Activated naive CD4-positive, alpha-beta T cell treated with anti-CD3 and anti-CD28 coated beads, Interleukin-2, amount 10 ng/mL, durations not matched to agents 7 days and 5 days (primary cell): ENCODE measurements around the gene AMPD3.
"Not testable (repeated sequence)": the region's sequence is repeated elsewhere in the genome, so short reads cannot be mapped to it uniquely, and the experiment has no call there.

ENCODE experiments used
- CTCF ChIA-PET: fragments of 350-600 bp; sonication (Branson Sonifier 250); formaldehyde crosslinking; loops from one replicate; lab custom pipeline; 2021; ENCODE audit warnings: antibody characterized with exemption; lab: Charles Lee
- DNase-seq: peaks from one replicate; pipeline ENCODE4 v3.0.0-alpha.2; 2020
- H3K27ac Mint-ChIP-seq: one replicate; pipeline ENCODE4 v1.8.0; 2021; ENCODE audit warnings: mild to moderate bottlenecking, moderate library complexity, mixed read lengths
- H3K27me3 Mint-ChIP-seq: one replicate; pipeline ENCODE4 v1.8.0; 2021; ENCODE audit warnings: mild to moderate bottlenecking, mixed read lengths
- H3K36me3 Mint-ChIP-seq: one replicate; pipeline ENCODE4 v1.8.0; 2021; ENCODE audit warnings: mixed read lengths
- H3K4me1 Mint-ChIP-seq: one replicate; pipeline ENCODE4 v1.8.0; 2021; ENCODE audit warnings: mixed read lengths
- H3K4me3 Mint-ChIP-seq: one replicate; pipeline ENCODE4 v1.8.0; 2021; ENCODE audit warnings: mild to moderate bottlenecking, moderate library complexity, mixed read lengths
- H3K9me3 Mint-ChIP-seq: one replicate; pipeline ENCODE4 v1.8.0; 2021; ENCODE audit warnings: mixed read lengths

AMPD3 gene

DNA sequence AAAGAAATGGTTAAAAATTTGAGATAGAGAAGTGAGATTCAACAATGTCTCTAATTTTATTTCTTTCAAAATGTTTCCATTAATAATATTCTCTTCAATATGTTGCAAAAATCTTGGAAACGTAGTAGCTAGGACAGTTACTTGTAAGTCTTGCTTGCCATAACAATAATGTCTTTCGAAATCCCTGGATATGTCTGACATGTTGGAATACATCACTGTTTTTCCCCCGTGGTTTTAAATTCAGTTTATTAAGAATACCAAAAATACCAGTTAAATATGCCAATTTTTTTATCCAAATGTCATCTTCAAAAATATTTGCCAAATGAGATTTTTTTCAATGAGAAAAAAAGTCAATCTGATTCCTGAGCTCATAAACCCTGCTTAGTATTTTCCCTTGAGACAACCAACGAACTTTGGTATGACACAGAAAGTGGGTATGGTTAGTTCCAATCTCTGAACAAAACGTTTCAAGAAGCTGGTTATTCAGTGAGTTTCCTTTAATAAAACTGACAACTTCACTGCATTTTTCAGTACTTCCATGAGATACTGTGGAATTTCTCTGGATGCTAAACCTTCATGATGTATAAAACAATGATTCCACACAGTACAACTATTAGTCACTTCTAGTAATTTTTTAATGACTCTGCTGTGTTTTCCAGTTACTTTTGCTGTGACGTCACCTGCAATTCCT lies 36.7 kb upstream of the AMPD3 start:
- no peak for DNase-seq
- Mint-ChIP-seq H3K27me3 (peaks cover 29% of the 10 kb centered on the region), H3K4me1 (peaks cover 25% of the 10 kb centered on the region), H3K36me3 (no peaks in the 10 kb centered on the region), H3K4me3 (no peak overlapping the region), H3K27ac (no peak overlapping the region), H3K9me3 (peaks cover 2% of the 10 kb centered on the region)
- CTCF ChIA-PET = interaction anchor here (0.9 kb wide), 1 partner anchor 38 kb away, joined by 3 read pairs; no protein-coding TSS in a partner anchor

GRCh38 chr11:10418950-10419310 lies 36.1 kb upstream of the AMPD3 start:
- H3K4me3 Mint-ChIP-seq = no peak overlapping the region

DNA sequence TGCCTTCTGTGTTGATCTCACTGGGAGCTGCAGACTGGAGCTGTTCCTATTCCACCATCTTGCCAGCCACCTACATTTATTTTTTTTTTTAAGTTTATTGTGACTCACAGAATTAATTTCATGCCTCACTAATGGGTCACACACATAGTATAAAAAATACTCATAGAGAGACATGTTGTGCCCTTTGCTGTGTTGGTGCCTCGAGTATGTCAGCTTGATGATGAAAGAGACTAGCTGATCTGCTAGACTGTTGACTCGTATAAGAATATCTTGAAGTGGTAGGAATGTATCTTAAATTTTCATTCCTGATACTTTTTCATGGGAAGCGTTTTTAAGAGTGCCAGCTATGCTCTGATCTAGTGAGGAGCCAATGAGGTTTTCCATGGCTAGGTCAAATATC lies 28.6 kb upstream of the AMPD3 start:
- no peaks in the 10 kb centered on the region for H3K4me1 Mint-ChIP-seq
- peaks cover 40% of the 10 kb centered on the region for H3K27me3 Mint-ChIP-seq
- no peak for DNase-seq
- no peak overlapping the region for H3K4me3 Mint-ChIP-seq
- no peak overlapping the region for H3K27ac Mint-ChIP-seq
- CTCF ChIA-PET = interaction anchor here (0.9 to 1.8 kb wide), 3 partner anchors 9 to 114 kb away, joined by 3 to 4 read pairs (median 4); partner anchors contain the start of gene RNF141
- peaks cover 2% of the 10 kb centered on the region for H3K9me3 Mint-ChIP-seq
- peaks cover 1% of the 10 kb centered on the region for H3K36me3 Mint-ChIP-seq

More at GRCh38 chr11:10418950-10419310, 36.1 kb upstream of the AMPD3 start:
- CTCF ChIA-PET = interaction anchor here (0.9 kb wide), 1 partner anchor 38 kb away, joined by 3 read pairs; no protein-coding TSS in a partner anchor
- DNase-seq = no peak
- H3K36me3 Mint-ChIP-seq = no peaks in the 10 kb centered on the region
- no peak overlapping the region for H3K27ac Mint-ChIP-seq
- H3K27me3 Mint-ChIP-seq = peaks cover 30% of the 10 kb centered on the region
- peaks cover 2% of the 10 kb centered on the region for H3K9me3 Mint-ChIP-seq
- H3K4me1 Mint-ChIP-seq = peaks cover 20% of the 10 kb centered on the region

GRCh38 chr11:10428453-10428852 lies 26.6 kb upstream of the AMPD3 start:
- Mint-ChIP-seq H3K9me3 (no peaks in the 10 kb centered on the region), H3K4me1 (no peaks in the 10 kb centered on the region), H3K27ac (no peak overlapping the region), H3K36me3 (peaks cover 2% of the 10 kb centered on the region), H3K27me3 (peaks cover 35% of the 10 kb centered on the region), H3K4me3 (no peak overlapping the region)
- CTCF ChIA-PET = interaction anchor here (0.8 to 3.0 kb wide), 3 partner anchors 15 to 112 kb away, joined by 3 to 12 read pairs (median 4); partner anchors contain the start of gene RNF141
- DNase-seq = no peak

DNA sequence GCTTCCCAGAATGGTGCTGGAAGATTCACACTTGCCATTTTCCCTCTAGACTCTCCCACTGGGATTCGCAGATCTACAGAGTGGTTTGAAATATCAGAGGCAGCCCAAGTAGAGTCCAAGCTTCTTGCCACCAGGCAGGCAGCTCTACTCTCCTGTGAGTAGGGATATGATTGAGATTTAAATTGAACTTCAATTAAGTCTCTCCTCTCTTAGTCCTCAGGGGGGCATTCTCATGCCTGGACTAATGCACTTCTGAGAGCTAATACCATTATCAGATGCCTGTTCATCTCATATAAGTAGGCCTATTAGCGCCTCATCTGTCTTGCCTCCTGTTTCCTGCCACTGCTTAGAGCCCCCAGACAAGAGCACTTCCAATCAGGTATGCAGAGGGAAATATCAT lies 25.5 kb upstream of the AMPD3 start:
- Mint-ChIP-seq H3K27ac (no peak overlapping the region), H3K4me3 (no peak overlapping the region), H3K9me3 (no peaks in the 10 kb centered on the region), H3K27me3 (peaks cover 34% of the 10 kb centered on the region), H3K36me3 (peaks cover 2% of the 10 kb centered on the region), H3K4me1 (no peaks in the 10 kb centered on the region)
- CTCF ChIA-PET = interaction anchor here (0.8 to 3.0 kb wide), 2 partner anchors 16 to 27 kb away, joined by 3 to 12 read pairs; no protein-coding TSS in a partner anchor
- no peak for DNase-seq

- Mint-ChIP-seq H3K4me3 (no peak overlapping the region), H3K27me3 (peaks cover 14% of the 10 kb centered on the region), H3K27ac (no peak overlapping the region), H3K36me3 (peaks cover 2% of the 10 kb centered on the region), H3K9me3 (no peaks in the 10 kb centered on the region), H3K4me1 (no peaks in the 10 kb centered on the region)
- no peak for DNase-seq
- CTCF ChIA-PET = no interaction called here
Observed at GRCh38 chr11:10432493-10432892, 22.6 kb upstream of the AMPD3 start.

- CTCF ChIA-PET = no interaction called here
- no peak overlapping the region for H3K4me3 Mint-ChIP-seq
- no peak overlapping the region for H3K27ac Mint-ChIP-seq
- H3K9me3 Mint-ChIP-seq = no peaks in the 10 kb centered on the region
- H3K4me1 Mint-ChIP-seq = no peaks in the 10 kb centered on the region
- no peak for DNase-seq
- H3K36me3 Mint-ChIP-seq = peaks cover 2% of the 10 kb centered on the region
- H3K27me3 Mint-ChIP-seq = peaks cover 11% of the 10 kb centered on the region
Observed at GRCh38 chr11:10432971-10433370, 22.1 kb upstream of the AMPD3 start.

DNA sequence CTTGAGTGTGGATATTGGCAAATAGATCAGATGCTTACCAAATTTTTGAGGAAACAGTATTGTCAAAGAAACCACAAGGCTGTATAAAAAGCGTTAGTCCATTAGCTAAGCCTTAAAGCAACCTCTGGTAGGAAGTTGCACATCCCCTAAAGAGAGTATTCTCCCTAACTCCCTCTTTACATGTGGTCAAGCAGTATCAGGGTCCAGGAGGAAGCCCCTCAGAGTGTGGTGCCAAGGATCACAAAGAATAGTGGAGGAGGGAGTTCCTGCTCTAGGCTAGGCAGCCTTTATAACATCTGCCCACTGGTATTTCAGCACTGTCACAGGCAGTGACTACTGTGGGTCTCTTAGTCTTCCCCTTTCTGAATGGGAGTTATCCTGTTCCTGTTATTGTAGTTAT lies 18.8 kb upstream of the AMPD3 start:
- peaks cover 19% of the 10 kb centered on the region for H3K27me3 Mint-ChIP-seq
- H3K27ac Mint-ChIP-seq = no peak overlapping the region
- H3K36me3 Mint-ChIP-seq = peaks cover 2% of the 10 kb centered on the region
- CTCF ChIA-PET = interaction anchor here (1.6 kb wide), 1 partner anchor 9 kb away, joined by 4 read pairs; no protein-coding TSS in a partner anchor
- DNase-seq = no peak
- H3K4me1 Mint-ChIP-seq = peaks cover 6% of the 10 kb centered on the region
- H3K9me3 Mint-ChIP-seq = no peaks in the 10 kb centered on the region
- H3K4me3 Mint-ChIP-seq = no peak overlapping the region

DNA sequence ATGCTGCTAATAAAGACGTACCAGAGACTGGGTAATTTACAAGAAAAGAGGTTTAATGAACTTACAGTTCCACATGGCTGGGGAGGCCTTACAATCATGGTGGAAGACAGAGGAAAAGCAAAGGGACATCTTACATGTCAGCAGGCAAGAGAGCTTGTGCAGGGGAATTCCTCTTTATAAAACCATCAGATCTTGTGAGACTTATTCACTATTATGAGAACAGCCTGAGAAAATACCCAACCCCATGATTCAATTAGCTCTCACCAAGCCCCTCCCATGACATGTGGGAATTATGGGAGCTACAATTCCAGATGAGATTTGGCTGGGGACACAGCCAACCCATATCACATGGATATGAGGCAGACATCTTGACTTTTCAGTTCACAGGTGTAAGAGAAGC lies 18.4 kb upstream of the AMPD3 start:
- H3K9me3 Mint-ChIP-seq, CTCF ChIA-PET, H3K4me3 Mint-ChIP-seq, H3K27ac Mint-ChIP-seq, H3K36me3 Mint-ChIP-seq, DNase-seq: not testable (repeated sequence)
- peaks cover 19% of the 10 kb centered on the region for H3K27me3 Mint-ChIP-seq
- peaks cover 11% of the 10 kb centered on the region for H3K4me1 Mint-ChIP-seq

DNA sequence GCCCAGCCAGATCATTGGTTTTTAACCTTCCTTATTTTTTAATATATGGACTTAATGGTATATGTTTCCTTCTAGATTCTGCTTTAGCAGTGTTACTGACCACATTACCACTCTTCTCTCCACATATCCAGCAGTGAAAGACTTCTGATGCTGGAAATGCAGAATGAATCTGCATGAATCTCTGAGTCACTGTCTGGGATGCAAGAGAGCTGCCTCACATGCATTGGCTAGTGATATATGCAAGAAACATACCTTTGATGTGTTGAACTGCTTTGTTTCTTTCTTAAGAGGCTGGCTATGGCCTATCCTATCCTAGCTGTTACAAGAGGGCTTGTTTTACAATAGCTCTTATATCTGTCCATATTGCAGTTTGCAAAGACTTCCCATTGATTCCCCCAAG lies 16.6 kb upstream of the AMPD3 start:
- Mint-ChIP-seq H3K4me1 (peaks cover 25% of the 10 kb centered on the region), H3K4me3 (no peak overlapping the region), H3K27me3 (peaks cover 12% of the 10 kb centered on the region), H3K27ac (no peak overlapping the region), H3K36me3 (no peaks in the 10 kb centered on the region), H3K9me3 (no peaks in the 10 kb centered on the region)
- CTCF ChIA-PET = interaction anchor here (1.2 kb wide), 1 partner anchor 25 kb away, joined by 4 read pairs; no protein-coding TSS in a partner anchor
- DNase-seq = no peak

DNA sequence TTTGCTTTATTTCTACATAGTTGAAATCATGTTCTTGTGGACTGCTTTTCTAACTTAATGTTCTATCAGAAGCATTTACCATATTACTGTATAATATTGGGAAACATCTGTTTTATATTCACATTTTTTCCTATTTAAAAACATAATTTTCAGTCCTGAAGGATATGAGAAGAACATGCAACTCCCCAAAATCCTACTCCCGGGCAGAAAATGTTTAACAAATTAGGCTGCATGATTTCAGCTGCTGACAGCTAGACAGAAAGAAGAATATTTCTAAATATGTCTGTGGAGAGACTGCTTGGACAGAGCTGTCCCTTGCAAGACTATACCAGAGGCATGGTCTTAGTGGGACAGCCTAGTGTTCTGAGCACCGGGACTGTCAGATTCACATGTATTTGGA lies 15.7 kb upstream of the AMPD3 start:
- H3K36me3 Mint-ChIP-seq = no peaks in the 10 kb centered on the region
- no peak for DNase-seq
- H3K27me3 Mint-ChIP-seq = peaks cover 12% of the 10 kb centered on the region
- H3K9me3 Mint-ChIP-seq = no peaks in the 10 kb centered on the region
- no peak overlapping the region for H3K4me3 Mint-ChIP-seq
- H3K4me1 Mint-ChIP-seq = peaks cover 30% of the 10 kb centered on the region
- H3K27ac Mint-ChIP-seq = no peak overlapping the region
- CTCF ChIA-PET = interaction anchor here (1.2 kb wide), 1 partner anchor 17 kb away, joined by 4 read pairs; no protein-coding TSS in a partner anchor

DNA sequence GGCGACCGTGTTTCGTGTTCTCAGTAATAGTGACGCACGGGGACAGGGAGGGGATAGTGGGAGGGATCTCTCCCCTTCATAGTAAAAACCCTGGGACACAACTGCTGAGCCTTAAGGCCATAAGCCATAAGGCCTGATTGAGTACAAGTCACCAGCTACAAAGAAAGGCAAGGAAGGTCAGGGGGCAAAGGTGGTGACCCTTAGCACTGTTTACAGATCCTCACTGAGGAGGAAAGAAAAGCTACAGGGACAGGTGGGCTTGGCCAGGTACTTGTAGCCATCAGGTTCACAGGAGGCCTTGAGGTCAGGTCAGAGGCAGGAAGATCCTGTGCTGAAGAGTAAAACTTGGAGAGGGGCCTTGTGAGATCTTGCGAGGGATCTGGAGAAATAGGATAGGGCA lies 15.1 kb upstream of the AMPD3 start:
- peaks cover 12% of the 10 kb centered on the region for H3K27me3 Mint-ChIP-seq
- H3K9me3 Mint-ChIP-seq = no peaks in the 10 kb centered on the region
- CTCF ChIA-PET = interaction anchor here (1.2 kb wide), 1 partner anchor 16 kb away, joined by 4 read pairs; no protein-coding TSS in a partner anchor
- no peak overlapping the region for H3K4me3 Mint-ChIP-seq
- H3K36me3 Mint-ChIP-seq = no peaks in the 10 kb centered on the region
- DNase-seq = no peak
- H3K4me1 Mint-ChIP-seq = peaks cover 35% of the 10 kb centered on the region
- H3K27ac Mint-ChIP-seq = no peak overlapping the region

DNA sequence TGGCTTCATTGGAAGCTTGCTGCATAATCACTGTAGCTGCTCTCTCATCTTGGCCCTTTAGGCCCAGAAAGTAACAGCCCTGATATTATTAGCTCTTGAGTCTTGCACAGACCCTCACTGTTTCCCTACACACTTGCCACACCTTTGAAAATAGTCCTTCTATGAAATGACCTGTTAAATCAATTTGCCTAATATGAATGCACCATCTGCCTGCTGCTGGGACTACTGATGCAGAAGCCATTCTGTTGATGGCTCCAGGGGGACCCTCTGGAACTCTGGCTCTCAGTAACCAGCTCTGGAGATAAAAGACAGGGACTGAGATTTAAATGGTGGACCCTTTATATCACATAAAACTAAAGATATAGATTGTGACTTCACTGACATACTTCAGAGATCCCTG lies 14.7 kb upstream of the AMPD3 start:
- DNase-seq = no peak
- CTCF ChIA-PET = interaction anchor here (1.9 kb wide), 1 partner anchor 34 kb away, joined by 7 read pairs; no protein-coding TSS in a partner anchor
- no peak overlapping the region for H3K27ac Mint-ChIP-seq
- no peaks in the 10 kb centered on the region for H3K9me3 Mint-ChIP-seq
- H3K27me3 Mint-ChIP-seq = peaks cover 12% of the 10 kb centered on the region
- H3K4me1 Mint-ChIP-seq = peaks cover 40% of the 10 kb centered on the region
- H3K4me3 Mint-ChIP-seq = no peak overlapping the region
- no peaks in the 10 kb centered on the region for H3K36me3 Mint-ChIP-seq

DNA sequence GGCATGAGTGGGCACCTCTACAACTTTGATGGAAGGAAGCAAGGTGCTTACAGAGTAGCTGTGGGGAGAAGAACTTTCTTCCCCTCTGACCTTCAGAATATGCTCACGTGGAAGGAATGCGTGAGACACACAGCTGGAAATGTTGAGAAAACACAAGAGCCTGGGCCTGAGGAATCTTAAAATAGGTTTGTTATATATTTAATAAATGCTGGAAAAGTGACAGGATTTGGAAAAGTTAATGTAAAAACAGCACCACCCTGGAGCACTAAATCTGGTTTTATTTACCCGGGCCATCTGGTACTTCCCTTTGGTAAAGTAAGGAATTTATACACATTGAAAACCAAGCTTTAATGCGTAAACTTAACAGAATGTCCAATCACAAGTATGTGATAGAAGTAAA lies 14.0 kb upstream of the AMPD3 start:
- CTCF ChIA-PET = interaction anchor here (1.7 to 1.9 kb wide), 2 partner anchors 35 to 100 kb away, joined by 7 to 8 read pairs; partner anchors contain the start of gene RNF141
- peaks cover 44% of the 10 kb centered on the region for H3K4me1 Mint-ChIP-seq
- H3K27me3 Mint-ChIP-seq = peaks cover 12% of the 10 kb centered on the region
- no peak overlapping the region for H3K27ac Mint-ChIP-seq
- DNase-seq = no peak
- H3K36me3 Mint-ChIP-seq = no peaks in the 10 kb centered on the region
- H3K4me3 Mint-ChIP-seq = no peak overlapping the region
- no peaks in the 10 kb centered on the region for H3K9me3 Mint-ChIP-seq
